ENCODE data around the gene TBC1D5.

DNA sequence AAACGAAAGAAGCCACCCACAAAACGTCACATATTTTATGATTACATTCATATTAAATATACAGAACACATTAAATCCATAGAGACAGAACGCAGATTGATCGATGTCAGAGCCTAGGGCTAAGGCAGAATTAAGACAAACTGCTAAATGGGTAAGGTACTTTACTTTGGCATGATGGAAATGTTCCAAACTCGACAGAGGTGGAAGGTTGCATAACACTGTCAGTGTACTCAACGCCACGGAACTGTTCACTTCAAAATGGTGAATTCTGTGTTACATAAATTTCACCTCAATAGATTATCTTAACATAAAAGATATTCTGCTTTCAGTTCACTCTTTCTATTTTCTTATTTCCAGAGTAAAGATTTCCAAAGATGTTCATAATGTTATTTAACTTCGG lies 158.4 kb downstream of the TBC1D5 start:
- TF ChIP-seq, protein P1, sequence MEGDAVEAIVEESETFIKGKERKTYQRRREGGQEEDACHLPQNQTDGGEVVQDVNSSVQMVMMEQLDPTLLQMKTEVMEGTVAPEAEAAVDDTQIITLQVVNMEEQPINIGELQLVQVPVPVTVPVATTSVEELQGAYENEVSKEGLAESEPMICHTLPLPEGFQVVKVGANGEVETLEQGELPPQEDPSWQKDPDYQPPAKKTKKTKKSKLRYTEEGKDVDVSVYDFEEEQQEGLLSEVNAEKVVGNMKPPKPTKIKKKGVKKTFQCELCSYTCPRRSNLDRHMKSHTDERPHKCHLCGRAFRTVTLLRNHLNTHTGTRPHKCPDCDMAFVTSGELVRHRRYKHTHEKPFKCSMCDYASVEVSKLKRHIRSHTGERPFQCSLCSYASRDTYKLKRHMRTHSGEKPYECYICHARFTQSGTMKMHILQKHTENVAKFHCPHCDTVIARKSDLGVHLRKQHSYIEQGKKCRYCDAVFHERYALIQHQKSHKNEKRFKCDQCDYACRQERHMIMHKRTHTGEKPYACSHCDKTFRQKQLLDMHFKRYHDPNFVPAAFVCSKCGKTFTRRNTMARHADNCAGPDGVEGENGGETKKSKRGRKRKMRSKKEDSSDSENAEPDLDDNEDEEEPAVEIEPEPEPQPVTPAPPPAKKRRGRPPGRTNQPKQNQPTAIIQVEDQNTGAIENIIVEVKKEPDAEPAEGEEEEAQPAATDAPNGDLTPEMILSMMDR (IDR thresholded peaks at IDR 0.05) = no peak
- TF ChIP-seq EZH2 (IDR thresholded peaks at IDR 0.05; ENCODE audit: borderline replicate concordance, insufficient read depth, low read depth, low read length, poor library complexity, severe bottlenecking) = no peak

Measured in B cell (primary cell).